ENCODE results near the gene UBTFL1. TPM values are rescaled to one million over a fixed set of nuclear protein-coding genes. Genes with fewer than 3 reads are reported as not detected.

UBTFL1 gene
- total RNA-seq, 1 donor from 2014 or later: not detected

DNA sequence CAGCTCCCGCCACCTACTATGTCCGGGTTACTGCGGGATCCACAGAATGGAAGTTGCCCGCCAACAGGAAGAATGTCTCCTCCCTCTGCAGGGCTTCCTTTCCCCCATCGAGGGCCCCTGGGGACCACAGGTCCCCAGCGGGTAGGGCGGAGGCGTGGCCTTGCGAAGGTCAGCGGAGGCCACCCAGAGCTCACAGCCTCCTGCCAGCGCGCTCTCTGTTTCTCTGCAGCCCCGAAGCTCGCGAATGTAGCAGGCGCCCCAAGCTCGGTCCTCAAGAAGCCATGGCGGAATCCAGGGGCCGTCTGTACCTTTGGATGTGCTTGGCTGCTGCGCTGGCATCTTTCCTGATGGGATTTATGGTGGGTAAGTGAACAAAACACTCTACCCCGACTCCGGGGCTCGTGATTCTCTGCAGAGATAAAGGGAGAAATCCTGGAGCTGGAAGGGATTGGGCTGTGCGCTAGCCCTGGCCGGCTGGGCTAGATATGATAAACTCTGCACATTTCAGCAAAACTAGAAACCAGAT, 48.8 kb downstream of the UBTFL1 start, which contains the start of gene NAALAD2:
NAALAD2 (plus strand) TSS at position 186 of the 526 bp plus-strand sequence; CDS start at position 282, 96 bp downstream.
- peak; percentile 63 for DNase-seq (ENCODE audit: low read depth, low spot score)
- TF ChIP-seq, protein P1, sequence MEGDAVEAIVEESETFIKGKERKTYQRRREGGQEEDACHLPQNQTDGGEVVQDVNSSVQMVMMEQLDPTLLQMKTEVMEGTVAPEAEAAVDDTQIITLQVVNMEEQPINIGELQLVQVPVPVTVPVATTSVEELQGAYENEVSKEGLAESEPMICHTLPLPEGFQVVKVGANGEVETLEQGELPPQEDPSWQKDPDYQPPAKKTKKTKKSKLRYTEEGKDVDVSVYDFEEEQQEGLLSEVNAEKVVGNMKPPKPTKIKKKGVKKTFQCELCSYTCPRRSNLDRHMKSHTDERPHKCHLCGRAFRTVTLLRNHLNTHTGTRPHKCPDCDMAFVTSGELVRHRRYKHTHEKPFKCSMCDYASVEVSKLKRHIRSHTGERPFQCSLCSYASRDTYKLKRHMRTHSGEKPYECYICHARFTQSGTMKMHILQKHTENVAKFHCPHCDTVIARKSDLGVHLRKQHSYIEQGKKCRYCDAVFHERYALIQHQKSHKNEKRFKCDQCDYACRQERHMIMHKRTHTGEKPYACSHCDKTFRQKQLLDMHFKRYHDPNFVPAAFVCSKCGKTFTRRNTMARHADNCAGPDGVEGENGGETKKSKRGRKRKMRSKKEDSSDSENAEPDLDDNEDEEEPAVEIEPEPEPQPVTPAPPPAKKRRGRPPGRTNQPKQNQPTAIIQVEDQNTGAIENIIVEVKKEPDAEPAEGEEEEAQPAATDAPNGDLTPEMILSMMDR (conservative IDR thresholded peaks at IDR 0.05): no peak
- H3K4me1 Mint-ChIP-seq: peaks cover 53% of the 10 kb centered on the region
- H3K9me3 Mint-ChIP-seq: peaks cover 4% of the 10 kb centered on the region
- peak within 1 kb of the TSS; percentile 93 for H3K27ac Mint-ChIP-seq (ENCODE audit: unreplicated experiment)
- peaks cover 13% of the 10 kb centered on the region for H3K36me3 Mint-ChIP-seq (ENCODE audit: low read depth)
- H3K4me3 Mint-ChIP-seq: peak within 1 kb of the TSS; percentile 95
- no peaks in the 10 kb centered on the region for H3K27me3 Mint-ChIP-seq (ENCODE audit: low read depth)

DNA sequence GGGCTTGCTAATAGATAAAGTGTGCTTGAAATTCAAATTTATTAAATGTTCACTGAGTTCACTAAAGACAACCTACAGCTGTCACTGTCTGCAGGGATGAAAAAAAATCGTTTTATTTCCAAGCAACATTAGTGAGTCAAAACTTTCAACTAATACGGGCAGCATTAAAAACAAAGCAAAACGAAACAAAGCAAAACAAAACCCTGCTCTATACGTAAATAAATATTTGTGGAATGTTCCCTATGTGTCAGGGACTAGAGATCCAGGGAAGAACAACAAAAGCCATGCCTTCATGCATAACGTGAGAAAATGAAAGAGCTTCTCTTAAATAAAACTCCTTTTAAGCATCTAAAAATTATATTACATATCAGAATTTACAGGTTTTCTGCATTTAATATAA, 49.3 kb downstream of the UBTFL1 start:
- peaks cover 3% of the 10 kb centered on the region for H3K9me3 Mint-ChIP-seq
- H3K36me3 Mint-ChIP-seq (ENCODE audit: low read depth): peaks cover 15% of the 10 kb centered on the region
- H3K27ac Mint-ChIP-seq (ENCODE audit: unreplicated experiment): peak overlapping the region; percentile 93
- H3K27me3 Mint-ChIP-seq (ENCODE audit: low read depth): no peaks in the 10 kb centered on the region
- H3K4me3 Mint-ChIP-seq: peak overlapping the region; percentile 95
- H3K4me1 Mint-ChIP-seq: peaks cover 53% of the 10 kb centered on the region
- no peak for DNase-seq (ENCODE audit: low read depth, low spot score)
- TF ChIP-seq, protein P1 (conservative IDR thresholded peaks at IDR 0.05): no peak

Other genes with a start within 250 kb of the UBTFL1 start
- not detected in 2 replicates for gene TRIM64B, start 207.5 kb upstream of the UBTFL1 start, total RNA-seq
- gene TRIM49D1, start 163.7 kb upstream of the UBTFL1 start, total RNA-seq: not detected in 2 replicates
- gene TRIM49D2, start 161.9 kb upstream of the UBTFL1 start, total RNA-seq: not detected in 2 replicates
- not detected in 2 replicates for gene TRIM64, start 119.9 kb upstream of the UBTFL1 start, total RNA-seq
- not detected in 2 replicates for gene TRIM49C, start 54.8 kb upstream of the UBTFL1 start, total RNA-seq
- gene NAALAD2, start 48.7 kb downstream of the UBTFL1 start, total RNA-seq: 16.1 and 16.7 TPM in 2 replicates
- 64.5 and 64.6 TPM in 2 replicates for gene CHORDC1, start 137.1 kb downstream of the UBTFL1 start, total RNA-seq

Measured in neural crest cell (in vitro differentiated cells).